Smooth muscle cell (in vitro differentiated cells): Measurements from ENCODE around the gene SNX12. TPM values are rescaled to one million over a fixed set of nuclear protein-coding genes. Genes with fewer than 3 reads are reported as not detected.
"Not testable (repeated sequence)": the region's sequence is repeated elsewhere in the genome, so short reads cannot be mapped to it uniquely, and the experiment has no call there.

Experiments used
- DNase-seq: peaks from one replicate; lab custom pipeline; 2025; ENCODE audit not compliant: unreplicated experiment; lab: John Stamatoyannopoulos, UW
- H2AFZ ChIP-seq: fragments of 200-600 bp; sonication (generic); 2 replicates; pipeline ENCODE4 v1.6.0; 2016; ENCODE audit warnings: antibody characterized with exemption, low read depth, mild to moderate bottlenecking
- H3F3A ChIP-seq: fragments of 200-600 bp; sonication (generic); 2 replicates; pipeline ENCODE4 v1.6.0; 2017; ENCODE audit warnings: antibody characterized with exemption, low read depth
- H3K27ac ChIP-seq: fragments of 200-600 bp; sonication (generic); 2 replicates; pipeline ENCODE4 v1.5.1; 2016; ENCODE audit warnings: low read depth, mild to moderate bottlenecking
- H3K27me3 ChIP-seq: fragments of 200-600 bp; sonication (generic); 2 replicates; pipeline ENCODE4 v1.6.1; 2016; ENCODE audit warnings: low read depth, mild to moderate bottlenecking
- H3K36me3 ChIP-seq: fragments of 200-600 bp; sonication (generic); 2 replicates; pipeline ENCODE4 v1.5.1; 2016; ENCODE audit warnings: low read depth
- H3K4me1 ChIP-seq: fragments of 200-600 bp; sonication (generic); 2 replicates; pipeline ENCODE4 v1.5.1; 2016; ENCODE audit warnings: low read depth
- H3K4me2 ChIP-seq: fragments of 200-600 bp; sonication (generic); 2 replicates; pipeline ENCODE4 v1.6.0; 2016; ENCODE audit warnings: mild to moderate bottlenecking
- H3K4me3 ChIP-seq: fragments of 200-600 bp; sonication (generic); 2 replicates; pipeline ENCODE4 v1.5.1; 2016; ENCODE audit warnings: mild to moderate bottlenecking
- H3K79me2 ChIP-seq: fragments of 200-600 bp; sonication (generic); 2 replicates; pipeline ENCODE4 v1.6.0; 2016; ENCODE audit warnings: low read depth, mild to moderate bottlenecking
- H3K9ac ChIP-seq: fragments of 200-600 bp; sonication (generic); 2 replicates; pipeline ENCODE4 v1.6.0; 2016; ENCODE audit warnings: low read depth
- H3K9me3 ChIP-seq: fragments of 200-600 bp; sonication (generic); replicated peaks from 2 replicates; pipeline ENCODE4 v1.5.1; 2016; ENCODE audit warnings: low read depth
- H4K20me1 ChIP-seq: fragments of 200-600 bp; sonication (generic); 2 replicates; pipeline ENCODE4 v1.6.0; 2016; ENCODE audit warnings: low read depth
- WGBS: methylation state at CpG from one replicate; pipeline ENCODE4 v1.1.7; 2016; ENCODE audit warnings: low lambda C conversion rate; 5-methylcytosine and 5-hydroxymethylcytosine counted together
- polyA plus RNA-seq: library from polyadenylated mRNA; unstranded; fragments of >200 nt; fragmentation: Nextera tagmentation; extraction: Ambion mirVana; gene quantifications from 2 replicates; pipeline ENCODE4 v1.2.1, GENCODE V29; 2016
- small RNA-seq: library from RNA; depleted of rRNA; stranded (forward); fragments of <200 nt; gene quantifications from one replicate; pipeline ENCODE3, GENCODE V24; 2014
- total RNA-seq: library from RNA; depleted of rRNA; stranded (reverse); fragments of >200 nt; gene quantifications from 2 replicates; pipeline ENCODE4 v1.2.3, GENCODE V29; 2014
- TF ChIP-seq, protein P1 (sequence below): fragments of 200-600 bp; sonication (generic); IDR thresholded peaks from 2 replicates; pipeline ENCODE4 v1.5.1; 2017; ENCODE audit warnings: borderline replicate concordance, mild to moderate bottlenecking, antibody characterized with exemption; ENCODE audit not compliant: insufficient read depth, poor library complexity, severe bottlenecking

The SNX12 gene
- total and polyA plus RNA-seq, 2 experiments from 2014 or later = 6.4 to 27.6 TPM

DNA sequence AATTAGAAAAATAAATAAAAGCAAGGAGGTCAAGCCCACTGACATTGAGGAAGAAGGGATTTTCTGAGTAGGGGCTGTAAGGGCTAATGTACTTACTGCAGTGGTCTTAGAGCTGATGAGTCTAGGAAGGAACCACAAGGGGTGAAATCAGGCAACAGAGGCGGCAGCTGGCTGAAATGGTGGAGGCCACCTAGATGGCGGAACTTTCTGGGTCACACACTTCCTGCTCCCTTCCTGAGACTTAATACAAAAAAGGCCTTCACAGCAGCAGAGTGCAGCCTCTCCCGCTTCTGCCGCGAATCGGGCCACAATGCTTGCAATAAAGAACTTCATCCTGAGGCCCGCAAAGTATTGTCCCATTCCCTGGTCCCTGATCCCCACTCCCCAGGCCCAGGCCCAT lies 15.4 kb downstream of the SNX12 start:
- no peaks in the 10 kb centered on the region for H3F3A ChIP-seq
- H4K20me1 ChIP-seq = no peaks in the 10 kb centered on the region
- no peaks in the 10 kb centered on the region for H3K36me3 ChIP-seq
- no peak for DNase-seq
- H2AFZ ChIP-seq = no peak overlapping the region
- TF ChIP-seq, protein P1, sequence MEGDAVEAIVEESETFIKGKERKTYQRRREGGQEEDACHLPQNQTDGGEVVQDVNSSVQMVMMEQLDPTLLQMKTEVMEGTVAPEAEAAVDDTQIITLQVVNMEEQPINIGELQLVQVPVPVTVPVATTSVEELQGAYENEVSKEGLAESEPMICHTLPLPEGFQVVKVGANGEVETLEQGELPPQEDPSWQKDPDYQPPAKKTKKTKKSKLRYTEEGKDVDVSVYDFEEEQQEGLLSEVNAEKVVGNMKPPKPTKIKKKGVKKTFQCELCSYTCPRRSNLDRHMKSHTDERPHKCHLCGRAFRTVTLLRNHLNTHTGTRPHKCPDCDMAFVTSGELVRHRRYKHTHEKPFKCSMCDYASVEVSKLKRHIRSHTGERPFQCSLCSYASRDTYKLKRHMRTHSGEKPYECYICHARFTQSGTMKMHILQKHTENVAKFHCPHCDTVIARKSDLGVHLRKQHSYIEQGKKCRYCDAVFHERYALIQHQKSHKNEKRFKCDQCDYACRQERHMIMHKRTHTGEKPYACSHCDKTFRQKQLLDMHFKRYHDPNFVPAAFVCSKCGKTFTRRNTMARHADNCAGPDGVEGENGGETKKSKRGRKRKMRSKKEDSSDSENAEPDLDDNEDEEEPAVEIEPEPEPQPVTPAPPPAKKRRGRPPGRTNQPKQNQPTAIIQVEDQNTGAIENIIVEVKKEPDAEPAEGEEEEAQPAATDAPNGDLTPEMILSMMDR = no peak
- 62% methylated on average over 7 of the region's 7 CpGs for WGBS
- H3K4me2 ChIP-seq = no peak overlapping the region
- no peak overlapping the region for H3K27ac ChIP-seq
- H3K4me3 ChIP-seq = no peak overlapping the region
- no peaks in the 10 kb centered on the region for H3K9me3 ChIP-seq
- H3K79me2 ChIP-seq = no peaks in the 10 kb centered on the region
- H3K27me3 ChIP-seq = no peaks in the 10 kb centered on the region
- no peaks in the 10 kb centered on the region for H3K4me1 ChIP-seq
- no peak overlapping the region for H3K9ac ChIP-seq

DNA sequence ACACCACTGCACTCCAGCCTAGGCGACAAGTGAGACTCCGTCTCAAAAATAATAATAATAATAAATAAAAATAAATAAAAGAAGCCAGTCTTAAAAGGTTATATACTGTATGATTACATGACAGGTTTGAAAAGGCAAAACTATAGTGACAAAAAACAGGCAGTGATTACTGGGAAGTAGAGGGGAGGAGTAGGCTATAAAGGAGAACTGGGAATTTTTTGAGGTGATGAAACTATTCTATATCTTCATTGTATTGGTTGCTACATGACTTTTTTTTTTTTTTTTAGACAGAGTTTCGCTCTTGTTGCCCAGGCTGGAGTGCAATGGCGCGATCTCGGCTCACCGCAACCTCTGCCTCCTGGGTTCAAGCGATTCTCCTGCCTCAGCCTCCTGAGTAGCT lies 20.2 kb downstream of the SNX12 start:
- not testable (repeated sequence) for H2AFZ ChIP-seq, H3K36me3 ChIP-seq, H3K4me2 ChIP-seq, H3K4me3 ChIP-seq, H3K79me2 ChIP-seq, H3K4me1 ChIP-seq, H3K27ac ChIP-seq, DNase-seq, H3K27me3 ChIP-seq, H3K9me3 ChIP-seq, H4K20me1 ChIP-seq, H3F3A ChIP-seq, H3K9ac ChIP-seq
- 96% methylated on average over 8 of the region's 8 CpGs for WGBS

DNA sequence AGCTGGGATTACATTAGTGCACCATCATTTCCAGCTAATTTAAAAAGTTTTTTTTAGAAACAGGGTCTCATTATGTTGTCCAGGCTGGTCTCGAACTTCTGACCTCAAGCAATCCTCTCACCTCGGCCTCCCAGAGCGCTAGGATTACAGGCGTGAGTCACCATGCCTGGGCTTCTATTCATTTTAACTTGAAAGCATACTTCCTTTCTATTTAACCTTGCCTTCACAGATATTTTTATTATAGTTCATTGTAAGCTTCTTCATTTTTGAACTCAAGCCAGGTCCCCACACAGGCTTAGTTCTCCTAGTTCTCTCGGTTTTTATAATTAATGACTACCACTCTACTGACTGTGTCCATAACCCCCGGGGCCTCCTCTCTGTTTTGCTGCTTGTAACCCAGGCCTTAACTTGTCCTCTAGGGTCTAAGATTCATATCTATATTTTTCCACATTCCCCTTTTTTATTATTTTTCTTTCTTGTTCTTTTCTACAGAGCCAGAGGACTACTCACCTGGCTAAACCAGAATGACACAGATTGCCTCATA lies 50.7 kb downstream of the SNX12 start:
- Histone ChIP-seq H3K4me3 (no peak overlapping the region), H2AFZ (no peak overlapping the region), H4K20me1 (no peaks in the 10 kb centered on the region), H3K79me2 (no peaks in the 10 kb centered on the region), H3K9me3 (no peaks in the 10 kb centered on the region), H3F3A (no peaks in the 10 kb centered on the region), H3K27ac (no peak overlapping the region), H3K4me2 (no peak overlapping the region), H3K9ac (no peak overlapping the region), H3K36me3 (no peaks in the 10 kb centered on the region), H3K4me1 (no peaks in the 10 kb centered on the region), H3K27me3 (no peaks in the 10 kb centered on the region)
- WGBS = 69% methylated on average over 6 of the region's 6 CpGs
- TF ChIP-seq, protein P1 = no peak
- DNase-seq = no peak

Small RNA genes within 50 kb of the gene (small RNA-seq; reads per million reads assigned to genes)
- not detected for gene CXorf65
- not detected for gene RNU1-56P

Other genes with a start within 250 kb of the SNX12 start
- 0.40 and 1.1 TPM in 2 replicates for gene TEX11, start 159.6 kb downstream of the SNX12 start, total RNA-seq
- 0.22 and 1.2 TPM in 2 replicates for gene TEX11, start 159.6 kb downstream of the SNX12 start, polyA plus RNA-seq
- gene SLC7A3, start 137.2 kb downstream of the SNX12 start, total RNA-seq = 0.81 and 0.99 TPM in 2 replicates
- gene SLC7A3, start 137.2 kb downstream of the SNX12 start, polyA plus RNA-seq = 1.5 and 2.3 TPM in 2 replicates
- 3.9 and 4.1 TPM in 2 replicates for gene FOXO4, start 27.5 kb upstream of the SNX12 start, total RNA-seq
- gene FOXO4, start 27.5 kb upstream of the SNX12 start, polyA plus RNA-seq = 2.1 and 3.4 TPM in 2 replicates
- not detected in 2 replicates for gene CXorf65, start 38.4 kb upstream of the SNX12 start, total RNA-seq
- gene CXorf65, start 38.4 kb upstream of the SNX12 start, polyA plus RNA-seq = not detected in 2 replicates
- gene IL2RG, start 43.2 kb upstream of the SNX12 start, total RNA-seq = not detected in 2 replicates
- not detected in 2 replicates for gene IL2RG, start 43.2 kb upstream of the SNX12 start, polyA plus RNA-seq
- gene MED12, start 50.3 kb upstream of the SNX12 start, total RNA-seq = 19.6 and 25.4 TPM in 2 replicates
- gene MED12, start 50.3 kb upstream of the SNX12 start, polyA plus RNA-seq = 11.8 and 13.6 TPM in 2 replicates
- gene NLGN3, start 76.5 kb upstream of the SNX12 start, total RNA-seq = 0.13 and 0.40 TPM in 2 replicates
- 0.18 and 1.5 TPM in 2 replicates for gene NLGN3, start 76.5 kb upstream of the SNX12 start, polyA plus RNA-seq
- gene GJB1, start 154.9 kb upstream of the SNX12 start, total RNA-seq = not detected in 2 replicates
- not detected in 2 replicates for gene GJB1, start 154.9 kb upstream of the SNX12 start, polyA plus RNA-seq
- 26.9 and 29.5 TPM in 2 replicates for gene ZMYM3, start 185.8 kb upstream of the SNX12 start, total RNA-seq
- 9.0 and 10.5 TPM in 2 replicates for gene ZMYM3, start 185.8 kb upstream of the SNX12 start, polyA plus RNA-seq
- gene NONO, start 215.3 kb upstream of the SNX12 start, total RNA-seq = 255 and 256 TPM in 2 replicates
- 174 and 192 TPM in 2 replicates for gene NONO, start 215.3 kb upstream of the SNX12 start, polyA plus RNA-seq
- gene ITGB1BP2, start 233.4 kb upstream of the SNX12 start, total RNA-seq = 2.0 and 3.1 TPM in 2 replicates
- gene ITGB1BP2, start 233.4 kb upstream of the SNX12 start, polyA plus RNA-seq = 0.96 TPM in 1 of 2 replicates, not detected in the other